Myocyte (in vitro differentiated cells): ENCODE measurements around the gene PCLO. TPM values are rescaled to one million over a fixed set of nuclear protein-coding genes. Genes with fewer than 3 reads are reported as not detected.
"Not testable (repeated sequence)": the region's sequence is repeated elsewhere in the genome, so short reads cannot be mapped to it uniquely, and the experiment has no call there.

Experiments used
- DNase-seq: peaks from one replicate; pipeline ENCODE4 v3.0.0-alpha.2; 2012; ENCODE audit warnings: low read depth
- total RNA-seq: library from RNA; depleted of rRNA; stranded (reverse); fragments of >200 nt; gene quantifications from 2 replicates; pipeline ENCODE4 v1.2.3, GENCODE V29; 2014

The PCLO gene
- total RNA-seq, 1 donor from 2014 or later: 1.4 TPM

DNA sequence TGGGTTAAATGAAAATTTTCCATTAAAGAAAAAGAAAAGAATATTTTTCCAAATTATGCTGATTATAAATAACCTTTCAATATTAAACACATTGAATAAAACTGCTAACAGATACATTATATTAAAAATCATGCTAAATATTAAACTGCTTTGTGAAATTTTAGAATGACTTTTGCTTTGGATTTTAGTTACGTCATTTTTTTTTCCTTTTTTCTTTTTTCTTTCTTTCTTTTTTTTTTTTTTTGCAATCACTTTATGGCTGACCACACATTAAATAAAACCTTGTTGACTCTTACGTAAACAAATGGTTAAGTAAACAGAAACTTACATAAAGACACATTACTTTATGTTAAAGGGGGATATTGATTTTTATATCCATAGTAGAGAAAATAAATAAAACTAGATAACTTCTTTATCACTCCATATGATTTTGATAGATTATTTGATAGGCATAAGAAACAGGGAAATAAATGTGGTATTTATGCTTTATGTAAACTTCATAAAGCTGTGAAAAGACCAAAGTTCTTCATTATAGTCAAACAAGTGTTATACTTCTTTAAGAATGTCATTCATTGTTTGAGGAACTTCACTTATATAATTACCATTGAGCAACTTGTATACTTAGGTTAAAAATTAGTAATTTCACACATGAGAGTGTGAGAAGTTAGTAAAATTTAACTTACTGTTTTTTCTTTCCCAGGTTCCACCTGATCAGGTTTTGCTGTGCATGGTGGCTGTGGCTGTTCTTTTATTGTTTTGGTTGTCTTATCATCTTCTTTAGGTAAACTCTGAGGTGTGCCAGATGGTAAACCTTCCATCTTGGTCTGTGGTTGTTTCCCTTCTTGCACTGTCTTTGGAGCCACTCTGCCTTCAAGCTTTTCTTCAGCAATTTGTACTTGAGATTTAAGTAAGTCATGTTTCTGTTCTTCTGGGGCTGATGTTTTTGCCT is 197.3 kb downstream of the PCLO start:
- DNase-seq: no peak

DNA sequence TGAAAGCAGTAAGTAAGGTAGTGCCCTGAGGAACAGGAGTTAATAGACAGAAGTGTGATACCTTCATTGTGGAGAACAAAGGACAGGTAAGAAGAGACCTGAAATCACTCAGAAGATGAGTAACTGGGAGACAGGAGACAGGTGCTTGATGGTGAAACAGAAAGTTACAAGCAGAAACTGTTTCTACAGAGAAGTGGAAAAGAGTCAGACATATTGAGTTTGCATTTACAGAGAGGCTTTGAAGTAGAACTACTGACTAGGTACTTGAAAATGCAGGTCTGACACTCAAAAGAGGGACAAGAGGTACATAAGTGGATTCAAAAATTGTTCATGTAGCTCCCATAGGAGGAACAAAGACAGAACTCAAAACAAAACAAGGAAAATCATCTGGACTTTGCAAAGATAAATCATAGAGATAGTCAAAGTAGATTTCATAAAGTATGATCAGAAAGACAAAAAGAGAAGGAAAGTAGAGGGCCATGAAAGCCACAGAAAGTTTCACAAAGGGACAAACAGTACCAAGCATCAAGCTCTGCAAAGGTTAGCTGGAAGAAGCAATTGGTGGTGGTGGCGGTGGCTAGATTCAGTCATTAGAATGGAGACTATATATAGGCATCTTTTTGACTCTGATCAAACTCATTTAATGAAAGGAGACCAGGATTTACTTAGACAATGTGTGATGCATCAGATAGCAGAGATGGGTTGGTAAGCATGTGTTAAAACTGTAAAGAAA is 198.4 kb downstream of the PCLO start:
- no peak for DNase-seq

DNA sequence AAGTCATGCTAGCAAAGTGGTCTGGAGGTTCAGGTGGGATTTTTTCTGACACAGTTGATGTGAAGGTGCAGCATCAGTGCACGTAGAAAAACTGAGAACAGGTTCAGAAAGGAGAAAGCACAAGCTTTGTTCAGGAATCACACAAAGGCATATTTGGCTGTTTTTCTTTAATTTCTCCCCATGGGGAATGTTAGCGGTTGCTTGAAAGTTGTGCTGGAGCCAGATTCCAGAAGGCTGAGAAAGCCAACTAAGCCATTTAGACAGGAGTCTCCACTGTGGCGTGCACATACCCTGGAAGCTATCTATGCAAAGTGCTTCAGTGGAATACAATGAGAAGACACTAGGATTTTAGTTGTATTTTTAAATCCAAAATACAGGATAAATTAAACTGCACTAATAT is 201.4 kb downstream of the PCLO start:
- no peak for DNase-seq

DNA sequence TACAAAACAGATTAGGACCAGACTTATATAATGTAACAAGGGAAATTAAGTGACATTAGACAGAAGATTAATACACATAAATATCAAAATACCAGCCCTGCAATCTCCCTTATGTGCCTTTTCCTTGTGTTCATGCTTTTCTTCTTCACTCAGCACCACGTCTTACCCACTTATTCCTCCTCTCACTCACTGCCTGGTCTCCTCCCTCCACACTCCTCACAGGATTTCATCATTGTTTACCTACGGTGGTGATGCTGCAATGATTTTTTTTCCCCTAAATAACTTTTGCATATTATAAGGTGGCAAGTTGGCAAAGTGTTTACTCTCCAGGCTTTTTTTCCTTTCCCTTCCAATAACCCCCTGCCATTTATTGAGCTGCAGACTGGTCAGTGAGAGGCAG is 203.2 kb downstream of the PCLO start:
- no peak for DNase-seq

DNA sequence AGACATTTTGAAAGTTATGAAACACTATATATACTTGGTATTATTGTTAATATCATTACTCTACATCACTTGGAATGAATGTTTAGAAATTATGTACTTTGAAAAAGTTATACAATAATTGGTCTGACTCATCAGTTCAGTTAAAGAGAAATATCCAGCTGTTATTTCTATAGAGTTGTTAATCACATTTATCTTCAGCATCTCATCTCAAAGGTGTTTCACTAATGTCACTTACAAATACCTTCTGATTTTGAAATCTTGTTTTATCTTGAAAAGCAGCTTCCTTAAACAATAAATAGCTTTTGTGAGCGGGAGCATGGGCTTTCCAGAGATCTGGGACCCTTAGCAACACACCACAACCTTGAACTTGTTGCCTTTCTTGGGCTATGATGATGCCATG is 205.2 kb downstream of the PCLO start:
- DNase-seq: no peak

DNA sequence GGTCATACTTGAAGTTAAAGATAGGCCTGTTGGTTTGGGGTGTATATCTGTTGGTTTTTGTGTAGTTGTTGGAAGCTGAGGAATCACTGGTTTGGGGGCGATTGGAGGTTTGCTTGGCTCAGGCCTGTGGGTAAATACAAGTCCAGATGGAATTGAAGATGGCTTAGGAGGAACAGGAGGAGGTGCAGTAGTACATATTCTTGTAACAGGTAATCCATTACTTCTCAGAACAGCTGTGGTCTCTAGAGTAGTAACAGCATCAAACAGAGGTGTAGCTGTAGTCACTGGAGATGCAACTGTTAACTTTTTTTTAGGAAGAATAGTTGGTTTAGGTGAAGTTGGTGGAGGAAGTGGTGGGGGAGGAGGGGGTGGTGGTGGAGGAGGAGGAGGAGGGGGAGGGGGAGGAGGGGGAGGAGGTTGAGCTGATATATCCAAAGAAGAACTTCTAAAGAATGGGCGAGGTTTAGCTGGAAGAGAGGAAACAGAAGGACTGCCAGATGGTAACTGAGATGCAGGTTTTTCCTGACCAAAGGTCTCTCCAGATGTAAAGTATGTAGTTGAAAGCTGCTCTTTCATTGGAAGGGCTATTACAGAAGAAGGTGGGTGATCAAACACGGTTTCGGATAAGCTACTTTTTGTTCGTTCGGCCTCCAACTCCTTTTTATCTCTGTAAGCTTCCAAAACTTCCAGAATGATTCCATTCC is 209.2 kb downstream of the PCLO start:
- DNase-seq: no peak

DNA sequence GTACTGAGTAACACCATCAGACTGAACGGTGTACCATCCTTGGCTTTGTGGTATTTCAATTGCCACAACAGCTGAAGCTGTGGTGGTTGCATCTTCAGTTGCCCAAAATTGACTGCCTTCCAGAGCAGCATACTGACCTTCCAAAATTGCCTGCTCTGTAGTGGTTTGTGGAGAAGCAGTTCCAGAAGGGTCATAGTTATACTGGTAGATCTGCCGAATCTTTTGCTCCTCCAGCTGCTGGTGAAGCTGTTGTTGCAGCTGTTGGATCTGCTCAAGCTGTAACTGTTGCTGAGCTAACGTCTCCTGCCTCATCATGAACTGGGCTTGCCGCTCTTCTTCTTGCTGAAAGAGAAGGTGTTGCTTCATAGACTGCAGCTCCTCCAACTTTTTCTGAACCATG is 212.2 kb downstream of the PCLO start:
- peak; percentile 85 for DNase-seq

DNA sequence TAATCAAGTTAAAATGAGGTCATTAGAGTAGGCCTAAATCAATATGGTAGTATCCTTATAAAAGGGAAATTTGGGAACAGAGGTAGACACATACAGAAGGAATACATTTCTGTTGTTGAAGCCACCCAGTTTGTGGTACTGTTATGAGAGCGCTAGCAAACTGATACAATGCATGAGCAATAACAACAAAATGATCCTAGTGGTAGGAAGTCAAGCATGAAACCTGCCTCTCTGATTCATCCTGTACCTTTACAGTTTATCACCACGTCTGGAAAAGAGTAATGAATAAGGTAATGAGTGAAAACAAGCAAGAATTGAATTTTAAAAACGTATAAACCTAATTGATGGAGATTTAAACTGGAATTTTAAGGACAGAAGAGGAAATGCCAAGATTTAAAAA is 217.2 kb downstream of the PCLO start:
- no peak for DNase-seq

DNA sequence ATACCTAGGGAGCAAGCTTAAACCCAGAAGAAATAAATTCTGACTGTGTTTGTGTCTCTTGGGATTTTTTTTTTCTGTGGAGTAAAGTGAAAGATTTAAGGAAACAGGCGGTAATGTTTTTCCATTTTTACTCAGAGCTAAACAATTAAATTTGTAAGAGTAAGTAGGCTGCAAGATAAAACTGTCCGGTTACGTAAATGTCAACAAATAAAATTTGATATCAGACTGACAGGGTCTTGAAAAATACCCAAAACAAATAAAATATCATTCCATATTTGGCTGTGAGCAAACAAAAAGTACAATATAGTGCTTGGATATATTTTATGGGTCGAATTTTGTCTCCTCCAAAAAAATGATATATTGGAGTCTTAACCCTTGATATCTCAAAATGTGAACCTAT is 217.6 kb downstream of the PCLO start:
- no peak for DNase-seq

DNA sequence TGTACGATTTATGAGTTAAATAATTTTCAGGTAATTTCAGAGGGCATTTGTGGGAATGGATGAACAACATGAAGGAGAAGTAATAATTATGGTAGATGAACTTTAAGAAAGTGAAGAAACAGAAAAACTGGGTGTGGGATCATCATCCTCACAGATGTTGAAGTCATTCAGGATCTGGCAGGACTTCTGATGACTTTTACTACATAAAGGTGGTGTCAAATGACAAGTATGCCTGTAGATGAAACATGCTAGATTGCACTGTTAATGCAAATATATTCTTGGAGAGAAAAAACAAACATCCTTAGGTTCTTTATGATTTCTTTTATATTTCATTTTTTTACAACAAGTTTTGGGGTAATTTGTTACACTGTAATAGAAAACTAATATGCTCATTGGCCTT is 230.2 kb downstream of the PCLO start:
- DNase-seq: no peak

DNA sequence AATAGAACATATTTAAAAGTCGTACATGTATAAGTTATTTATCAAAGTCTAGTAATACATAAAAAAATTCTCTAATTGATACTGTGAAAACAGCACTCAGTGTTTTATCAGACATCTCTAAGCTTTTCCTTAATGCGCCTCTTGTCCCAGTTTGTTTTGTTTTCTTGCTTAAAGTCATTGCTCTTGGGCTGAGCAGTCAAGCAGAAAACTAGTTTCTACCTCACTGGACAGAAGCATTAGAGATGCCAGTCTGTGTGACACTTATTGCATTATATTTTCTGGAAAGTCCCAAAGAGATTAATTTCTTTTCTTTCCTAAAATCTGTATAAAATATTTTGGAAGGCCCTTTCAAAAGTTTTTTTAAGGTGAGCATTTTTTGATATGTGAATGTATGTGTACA is 236.2 kb downstream of the PCLO start:
- DNase-seq: no peak

DNA sequence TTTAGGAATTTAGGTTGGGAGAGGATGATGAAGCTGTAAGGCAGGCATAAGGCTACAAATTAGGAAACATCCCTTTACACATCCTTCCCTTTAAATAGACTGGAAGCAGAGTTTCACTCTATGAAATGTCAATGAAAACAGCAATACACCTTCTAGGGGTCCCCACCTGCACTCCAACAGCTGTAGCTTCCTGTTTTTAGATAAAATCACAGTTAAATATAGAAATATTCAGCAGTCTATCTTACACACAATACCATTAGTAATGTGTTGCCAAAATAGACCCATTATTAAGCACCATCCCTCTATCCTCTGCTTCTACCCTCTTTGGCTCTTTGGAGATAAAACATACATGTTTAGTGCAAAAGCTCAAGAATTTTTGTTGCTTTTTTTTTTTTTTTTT is 237.4 kb downstream of the PCLO start:
- DNase-seq: no peak

DNA sequence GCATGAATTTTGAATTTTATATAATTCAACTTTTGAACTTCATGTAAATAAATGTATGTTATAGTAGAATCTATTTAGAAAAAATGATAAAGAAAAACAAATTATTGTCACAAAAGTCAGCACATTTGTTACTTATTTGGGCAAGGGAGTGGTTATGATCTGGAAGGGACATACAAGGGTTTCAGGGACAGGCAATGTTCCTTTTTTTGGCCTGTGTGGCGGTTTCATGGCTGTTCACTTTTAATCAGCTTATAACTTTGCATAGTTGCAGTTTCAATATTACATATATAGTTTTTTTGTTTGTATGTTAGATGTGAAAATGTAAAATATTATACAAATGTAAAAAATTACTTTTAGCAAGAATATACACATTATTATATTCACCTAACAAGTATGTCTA is 256.2 kb downstream of the PCLO start:
- DNase-seq: no peak

DNA sequence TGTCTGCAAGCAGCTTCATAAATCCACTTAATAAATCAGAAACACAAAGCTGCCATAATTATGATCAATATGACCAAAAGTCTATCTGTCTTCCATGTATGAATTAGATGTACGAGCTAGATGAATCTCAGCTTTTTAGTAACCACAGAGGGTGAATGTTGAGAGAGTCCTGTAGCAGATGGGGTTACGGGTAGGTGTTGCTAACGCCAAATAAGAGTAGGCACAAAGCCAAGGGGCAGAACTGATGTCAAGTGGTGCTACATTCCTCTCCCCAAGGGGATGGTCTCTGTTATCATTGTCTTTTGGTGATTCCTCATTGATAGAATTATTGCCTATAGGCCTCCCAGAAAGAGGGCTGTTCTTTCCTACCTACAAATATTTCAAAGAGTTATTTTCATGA is 257.8 kb downstream of the PCLO start:
- DNase-seq: peak; percentile 2

DNA sequence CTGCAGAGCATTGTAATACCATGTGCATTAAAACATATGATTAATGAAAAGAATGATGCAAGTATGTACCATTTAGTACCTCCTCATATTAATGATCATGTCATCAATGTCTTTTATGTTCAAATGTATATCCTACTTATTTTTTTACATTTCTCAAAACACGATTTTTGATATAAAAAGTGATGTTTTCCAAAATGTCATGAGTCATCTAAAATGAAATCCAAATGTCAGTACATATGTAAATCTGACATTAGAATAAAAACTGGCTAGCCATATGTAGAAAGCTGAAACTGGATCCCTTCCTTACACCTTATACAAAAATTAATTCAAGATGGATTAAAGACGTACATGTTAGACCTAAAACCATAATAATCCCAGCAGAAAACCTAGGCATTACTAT is 261.6 kb downstream of the PCLO start:
- not testable (repeated sequence) for DNase-seq

DNA sequence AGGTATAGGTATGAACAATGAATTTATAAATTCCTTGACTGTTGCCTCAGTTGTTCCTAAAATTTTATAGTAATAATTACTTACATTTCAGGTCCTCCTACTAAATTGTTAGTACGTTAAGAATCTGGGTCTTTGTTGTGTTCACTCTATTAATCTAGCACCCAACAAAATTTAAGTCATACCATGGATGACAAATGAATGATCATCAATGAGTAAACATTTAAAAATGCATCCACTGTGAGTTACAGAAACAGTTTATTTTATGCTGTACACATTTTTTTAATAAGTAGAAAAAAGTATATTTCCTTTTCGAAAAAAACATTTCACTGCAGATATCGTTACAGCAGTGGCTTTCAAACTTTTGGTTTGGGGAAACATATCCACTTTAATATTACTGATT is 265.2 kb downstream of the PCLO start:
- DNase-seq: no peak

DNA sequence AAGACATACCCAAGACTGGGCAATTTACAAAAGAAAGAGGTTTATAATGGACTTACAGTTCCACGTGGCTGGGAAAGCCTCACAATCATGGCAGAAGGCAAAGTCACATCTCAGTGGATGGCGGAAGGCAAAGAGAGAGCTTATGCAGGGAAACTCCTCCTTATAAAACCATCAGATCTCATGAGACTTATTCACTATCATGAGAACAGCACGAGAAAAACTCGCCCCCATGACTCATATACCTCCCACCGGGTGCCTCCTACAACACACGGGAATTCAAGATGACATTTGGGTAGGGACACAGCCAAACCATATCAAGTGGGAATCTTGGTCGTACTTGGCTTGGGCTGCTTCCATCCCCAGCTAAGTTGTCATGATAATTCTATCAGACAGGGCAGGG is 268.3 kb downstream of the PCLO start:
- not testable (repeated sequence) for DNase-seq

DNA sequence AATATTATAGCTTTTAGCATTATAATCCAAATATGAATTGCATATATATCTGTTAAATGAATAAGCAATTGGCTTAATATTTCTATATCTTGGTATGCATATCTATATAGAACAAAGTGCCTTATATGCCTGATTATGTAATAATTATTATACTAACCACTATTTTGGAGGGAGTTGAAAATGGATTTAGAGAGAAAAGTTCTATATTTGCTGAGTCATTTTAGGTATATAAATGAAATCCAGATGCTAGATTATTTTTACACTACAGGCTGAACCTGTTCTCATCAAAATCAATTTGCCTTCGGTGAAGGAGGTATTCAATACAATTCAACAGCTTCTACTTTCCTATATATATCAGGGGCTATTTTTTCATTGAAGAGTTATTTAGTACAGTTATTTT is 276.4 kb downstream of the PCLO start:
- no peak for DNase-seq

DNA sequence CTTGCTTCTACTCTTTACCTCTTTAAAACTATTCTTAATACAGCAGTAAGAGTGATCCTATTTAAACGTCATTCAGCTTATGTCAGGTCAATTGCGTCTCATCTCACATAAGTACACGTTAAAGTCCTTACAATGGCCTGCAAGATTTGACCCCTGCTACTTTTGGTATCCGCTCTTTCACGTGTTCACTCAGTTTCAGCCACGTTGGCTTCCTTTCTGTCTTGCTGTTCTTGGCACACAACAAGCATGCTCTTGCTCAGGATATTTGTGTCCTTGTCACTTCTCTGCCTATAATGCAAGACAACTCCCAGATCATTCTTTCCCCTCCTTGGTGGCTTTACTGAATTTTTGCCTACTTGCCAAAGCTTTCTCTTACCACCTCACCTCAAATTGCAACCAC is 296.8 kb downstream of the PCLO start:
- no peak for DNase-seq

DNA sequence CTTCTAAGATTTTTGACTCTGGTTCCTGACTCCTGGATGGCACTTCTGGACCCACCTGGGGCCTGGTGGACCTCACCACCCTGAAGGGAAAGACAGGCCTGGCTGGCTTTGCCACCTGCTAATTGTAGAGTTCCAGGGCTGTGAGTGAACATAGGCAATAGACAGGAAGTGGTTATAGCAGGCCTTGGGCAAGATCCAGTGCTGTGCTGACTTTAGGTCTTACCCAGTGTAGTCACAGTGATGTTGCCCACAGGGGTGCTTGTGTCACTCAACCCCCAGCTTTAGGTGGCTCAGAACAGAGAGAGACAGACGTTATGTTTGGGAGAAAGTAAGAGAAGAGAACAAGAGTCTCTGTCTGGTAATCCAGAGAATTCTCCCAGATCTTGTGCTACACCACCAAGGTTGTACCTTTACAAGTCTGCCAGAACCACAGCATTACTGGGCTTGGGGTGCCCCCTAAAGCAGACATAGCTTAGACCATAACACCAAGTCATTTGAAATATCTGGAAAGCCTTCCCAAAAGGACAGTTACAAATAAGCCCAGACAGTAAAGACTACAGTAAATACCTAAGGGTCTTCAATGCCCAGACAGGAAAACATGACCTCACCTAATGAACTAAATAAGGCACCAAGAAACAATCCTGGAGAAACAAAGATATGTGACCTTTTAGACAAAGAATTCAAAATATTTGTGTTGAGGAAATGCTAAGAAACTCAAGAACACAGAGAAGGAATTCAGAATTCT is 303.4 kb downstream of the PCLO start:
- DNase-seq: peak; percentile 4

DNA sequence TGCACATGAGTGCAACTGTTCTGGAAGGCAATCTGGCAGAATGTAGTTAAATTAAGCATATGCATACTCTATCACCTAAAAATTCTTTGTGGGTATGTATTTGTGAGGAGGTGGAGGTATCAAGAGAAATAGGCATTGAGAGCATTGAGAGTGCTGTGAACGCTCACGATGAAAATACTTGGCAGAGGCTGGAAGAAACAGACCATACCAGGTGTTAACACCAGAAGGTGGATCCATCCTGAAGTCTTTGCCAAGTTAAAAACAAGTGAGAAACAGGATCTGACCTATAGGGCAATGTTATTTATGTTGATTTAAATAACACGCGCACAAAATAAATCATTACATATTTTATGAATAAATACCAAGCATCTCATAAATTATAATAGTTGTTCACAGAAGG is 311.6 kb downstream of the PCLO start:
- DNase-seq: no peak
